GM18505 (cell line): ENCODE measurements around the gene C17orf113.

ENCODE experiments used
- ATAC-seq: cut with Tn5 transposase; IDR thresholded peaks from one replicate; pipeline ENCODE4 v1.9.1; 2021; ENCODE audit not compliant: unreplicated experiment
- POLR2A ChIP-seq: IDR thresholded peaks from 4 replicates; pipeline ENCODE4 v1.6.1; 2011; ENCODE audit warnings: borderline replicate concordance; ENCODE audit not compliant: insufficient read depth, insufficient read length; ENCODE audit errors: extremely low read depth

Gene C17orf113

GRCh38 chr17:42041619-42042018, 8.8 kb downstream of the C17orf113 start:
- no peak for ATAC-seq
- TF ChIP-seq POLR2A = no peak

- TF ChIP-seq POLR2A = no peak
- no peak for ATAC-seq
These were observed 9.6 kb downstream of the C17orf113 start for GRCh38 chr17:42040818-42041217.

GRCh38 chr17:42039794-42040763, 10.3 kb downstream of the C17orf113 start:
- no peak for TF ChIP-seq POLR2A
- ATAC-seq = no peak

GRCh38 chr17:42038221-42038973, 12.0 kb downstream of the C17orf113 start:
- no peak for ATAC-seq
- no peak for TF ChIP-seq POLR2A

- TF ChIP-seq POLR2A = no peak
These were observed 16.3 kb downstream of the C17orf113 start for GRCh38 chr17:42034059-42034458.

GRCh38 chr17:42031584-42031983, 18.8 kb downstream of the C17orf113 start:
- no peak for ATAC-seq
- TF ChIP-seq POLR2A = no peak

More at GRCh38 chr17:42034059-42034458, 16.3 kb downstream of the C17orf113 start:
- ATAC-seq = no peak

- no peak for TF ChIP-seq POLR2A
- ATAC-seq = no peak
These were observed 21.6 kb downstream of the C17orf113 start for GRCh38 chr17:42028791-42029127.

- no peak for TF ChIP-seq POLR2A
- no peak for ATAC-seq
These were observed 22.2 kb downstream of the C17orf113 start for GRCh38 chr17:42027961-42028790.

- TF ChIP-seq POLR2A = no peak
- ATAC-seq = no peak
These were observed 22.9 kb downstream of the C17orf113 start for GRCh38 chr17:42027590-42027889.

GRCh38 chr17:42026857-42027589, 23.4 kb downstream of the C17orf113 start:
- no peak for TF ChIP-seq POLR2A
- ATAC-seq = no peak

- TF ChIP-seq POLR2A = no peak
- no peak for ATAC-seq
These were observed 24.5 kb downstream of the C17orf113 start for GRCh38 chr17:42025936-42026335.

GRCh38 chr17:42025191-42025579, 25.2 kb downstream of the C17orf113 start:
- ATAC-seq = no peak
- TF ChIP-seq POLR2A = no peak
